OCI-LY1 (cell line): ENCODE results near the gene CHMP1A.

Experiments
- H2AFZ ChIP-seq: fragments of 200-600 bp; sonication (generic), shearing (Covaris generic); 2 replicates; pipeline ENCODE4 v1.6.0; 2014; ENCODE audit warnings: antibody characterized with exemption, mild to moderate bottlenecking, low read length
- H3F3A ChIP-seq: fragments of 200-600 bp; sonication (generic), shearing (Covaris generic); 2 replicates; pipeline ENCODE4 v1.6.0; 2014; ENCODE audit warnings: mild to moderate bottlenecking, antibody characterized with exemption, low read length, moderate library complexity; ENCODE audit not compliant: insufficient read depth
- H3K27ac ChIP-seq: fragments of 200-600 bp; sonication (generic); 2 replicates; pipeline ENCODE4 v1.5.1; 2014; ENCODE audit warnings: low read length, mixed run types, mild to moderate bottlenecking, low read depth; ENCODE audit not compliant: poor library complexity, severe bottlenecking
- H3K27me3 ChIP-seq: fragments of 200-600 bp; sonication (generic); 2 replicates; pipeline ENCODE4 v1.6.0; 2014; ENCODE audit warnings: antibody characterized with exemption, mild to moderate bottlenecking, low read length, moderate library complexity; ENCODE audit not compliant: insufficient read depth
- H3K36me3 ChIP-seq: fragments of 200-600 bp; sonication (generic); 2 replicates; pipeline ENCODE4 v1.6.1; 2014; ENCODE audit warnings: mild to moderate bottlenecking, antibody characterized with exemption, low read length, moderate library complexity, mixed read lengths; ENCODE audit not compliant: insufficient read depth
- H3K4me1 ChIP-seq: fragments of 200-600 bp; sonication (generic); 2 replicates; pipeline ENCODE4 v1.5.1; 2014; ENCODE audit warnings: mild to moderate bottlenecking, low read length, moderate library complexity; ENCODE audit not compliant: insufficient read depth, severe bottlenecking
- H3K4me2 ChIP-seq: fragments of 200-600 bp; sonication (generic), shearing (Covaris generic); 2 replicates; pipeline ENCODE4 v1.6.1; 2014; ENCODE audit warnings: low read length
- H3K4me3 ChIP-seq: fragments of 200-600 bp; sonication (generic); 2 replicates; pipeline ENCODE4 v1.5.1; 2014; ENCODE audit warnings: low read length, low read depth, mild to moderate bottlenecking, mixed read lengths; ENCODE audit not compliant: poor library complexity, severe bottlenecking
- H3K79me2 ChIP-seq: fragments of 200-600 bp; shearing (Covaris generic); 2 replicates; pipeline ENCODE4 v1.6.1; 2016; ENCODE audit warnings: mixed run types, low read length, mixed read lengths; ENCODE audit not compliant: insufficient read depth
- H3K9ac ChIP-seq: fragments of 200-600 bp; sonication (generic), shearing (Covaris generic); 2 replicates; pipeline ENCODE4 v1.6.1; 2014; ENCODE audit warnings: mild to moderate bottlenecking, low read length, mixed read lengths
- H3K9me2 ChIP-seq: fragments of 200-600 bp; sonication (generic), shearing (Covaris generic); 2 replicates; pipeline ENCODE4 v1.6.1; 2014; ENCODE audit warnings: low read depth, mild to moderate bottlenecking, low read length, mixed read lengths
- H3K9me3 ChIP-seq: fragments of 200-600 bp; shearing (Covaris generic); 2 replicates; pipeline ENCODE4 v1.6.1; 2014; ENCODE audit warnings: low read length, mixed read lengths
- H4K20me1 ChIP-seq: fragments of 200-600 bp; sonication (generic), shearing (Covaris generic); 2 replicates; pipeline ENCODE4 v1.6.0; 2016; ENCODE audit warnings: mild to moderate bottlenecking, low read length; ENCODE audit not compliant: insufficient read depth
- EZH2 ChIP-seq: fragments of 200-600 bp; sonication (generic), shearing (Covaris generic); IDR thresholded peaks from 2 replicates; pipeline ENCODE4 v1.8.0; 2017; ENCODE audit warnings: borderline replicate concordance, mixed run types, mild to moderate bottlenecking, antibody characterized with exemption, low read length, moderate library complexity, mixed read lengths
- TF ChIP-seq, protein P1 (sequence below): fragments of 200-600 bp; sonication (generic), shearing (Covaris generic); IDR thresholded peaks from 2 replicates; pipeline ENCODE4 v1.5.1; 2017; ENCODE audit warnings: mild to moderate bottlenecking, antibody characterized with exemption, low read length, moderate library complexity, mixed read lengths

Gene CHMP1A

DNA sequence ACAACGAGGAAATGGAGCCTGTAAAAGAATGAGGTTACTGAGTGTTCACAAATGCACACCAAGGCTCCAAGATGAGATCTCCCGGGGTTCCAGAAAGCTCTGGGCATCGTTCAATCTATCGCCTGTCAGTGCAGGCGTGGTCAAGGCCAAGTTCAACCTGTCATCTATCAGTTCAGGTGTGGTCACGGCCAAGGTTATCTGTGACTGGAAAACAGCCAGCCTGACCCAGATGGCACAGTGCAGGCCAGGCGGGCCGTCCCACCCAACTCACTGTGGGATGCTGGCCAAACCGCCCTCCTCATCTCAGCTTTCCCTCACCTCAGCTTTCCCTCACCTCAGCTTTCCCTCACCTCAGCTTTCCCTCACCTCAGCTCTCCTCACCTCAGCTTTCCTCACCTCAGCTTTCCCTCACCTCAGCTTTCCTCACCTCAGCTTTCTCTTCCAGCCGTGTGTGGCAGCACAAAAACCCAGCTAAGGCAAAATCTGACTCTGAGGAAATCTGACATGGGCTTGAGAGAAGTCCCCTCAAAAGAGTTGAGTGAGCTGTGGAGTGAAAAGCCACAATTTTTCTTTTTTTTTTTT lies 2.4 kb downstream of the CHMP1A start:
- Histone ChIP-seq H2AFZ (no peak overlapping the region), H3F3A (no peaks in the 10 kb centered on the region), H3K27me3 (no peaks in the 10 kb centered on the region), H3K36me3 (peaks cover 23% of the 10 kb centered on the region), H3K4me3 (no peak overlapping the region), H3K4me1 (peaks cover 23% of the 10 kb centered on the region), H3K4me2 (no peak overlapping the region), H3K27ac (no peak overlapping the region), H3K9me3 (no peaks in the 10 kb centered on the region), H4K20me1 (no peaks in the 10 kb centered on the region), H3K9me2 (no peaks in the 10 kb centered on the region), H3K9ac (no peak overlapping the region), H3K79me2 (peaks cover 21% of the 10 kb centered on the region)
- TF ChIP-seq EZH2: no peak
- TF ChIP-seq, protein P1, sequence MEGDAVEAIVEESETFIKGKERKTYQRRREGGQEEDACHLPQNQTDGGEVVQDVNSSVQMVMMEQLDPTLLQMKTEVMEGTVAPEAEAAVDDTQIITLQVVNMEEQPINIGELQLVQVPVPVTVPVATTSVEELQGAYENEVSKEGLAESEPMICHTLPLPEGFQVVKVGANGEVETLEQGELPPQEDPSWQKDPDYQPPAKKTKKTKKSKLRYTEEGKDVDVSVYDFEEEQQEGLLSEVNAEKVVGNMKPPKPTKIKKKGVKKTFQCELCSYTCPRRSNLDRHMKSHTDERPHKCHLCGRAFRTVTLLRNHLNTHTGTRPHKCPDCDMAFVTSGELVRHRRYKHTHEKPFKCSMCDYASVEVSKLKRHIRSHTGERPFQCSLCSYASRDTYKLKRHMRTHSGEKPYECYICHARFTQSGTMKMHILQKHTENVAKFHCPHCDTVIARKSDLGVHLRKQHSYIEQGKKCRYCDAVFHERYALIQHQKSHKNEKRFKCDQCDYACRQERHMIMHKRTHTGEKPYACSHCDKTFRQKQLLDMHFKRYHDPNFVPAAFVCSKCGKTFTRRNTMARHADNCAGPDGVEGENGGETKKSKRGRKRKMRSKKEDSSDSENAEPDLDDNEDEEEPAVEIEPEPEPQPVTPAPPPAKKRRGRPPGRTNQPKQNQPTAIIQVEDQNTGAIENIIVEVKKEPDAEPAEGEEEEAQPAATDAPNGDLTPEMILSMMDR: no peak

DNA sequence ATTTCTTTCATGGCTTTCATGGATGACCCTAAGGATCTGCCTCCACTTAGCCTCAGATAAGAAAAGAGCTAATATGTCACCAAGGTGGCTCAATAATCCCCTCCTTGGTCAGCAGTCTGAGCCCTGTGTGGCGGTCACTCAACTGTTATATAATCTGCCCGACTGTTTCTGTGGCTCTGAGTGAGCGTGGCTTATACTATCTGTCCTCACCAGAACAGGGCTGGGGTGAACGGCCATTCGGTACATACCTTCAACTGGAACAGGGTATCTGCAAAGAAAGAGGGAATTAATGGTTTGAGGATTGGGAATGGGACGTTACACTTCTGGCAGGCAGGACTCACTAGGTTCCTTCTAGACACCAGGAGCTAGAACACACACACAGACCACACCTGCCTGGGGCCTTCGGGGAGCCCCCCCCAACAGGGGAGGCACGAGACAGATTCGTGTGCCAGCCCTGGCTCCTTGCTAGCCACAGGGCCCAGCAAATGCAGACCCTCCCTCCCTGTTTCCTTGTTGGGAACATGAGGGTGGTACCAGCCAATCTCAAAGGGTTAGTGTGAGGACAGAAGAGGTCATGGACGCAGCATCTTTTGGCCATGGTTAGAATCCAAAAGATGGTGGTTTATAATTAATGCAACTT lies 3.7 kb downstream of the CHMP1A start:
- H3K27ac ChIP-seq: no peak overlapping the region
- H4K20me1 ChIP-seq: no peaks in the 10 kb centered on the region
- no peaks in the 10 kb centered on the region for H3F3A ChIP-seq
- no peaks in the 10 kb centered on the region for H3K9me2 ChIP-seq
- H3K9ac ChIP-seq: no peak overlapping the region
- H3K4me3 ChIP-seq: no peak overlapping the region
- H3K27me3 ChIP-seq: no peaks in the 10 kb centered on the region
- no peaks in the 10 kb centered on the region for H3K9me3 ChIP-seq
- H3K4me2 ChIP-seq: no peak overlapping the region
- TF ChIP-seq EZH2: no peak
- TF ChIP-seq, protein P1: no peak
- H2AFZ ChIP-seq: no peak overlapping the region
- H3K79me2 ChIP-seq: peaks cover 17% of the 10 kb centered on the region
- peaks cover 12% of the 10 kb centered on the region for H3K4me1 ChIP-seq
- peaks cover 19% of the 10 kb centered on the region for H3K36me3 ChIP-seq

DNA sequence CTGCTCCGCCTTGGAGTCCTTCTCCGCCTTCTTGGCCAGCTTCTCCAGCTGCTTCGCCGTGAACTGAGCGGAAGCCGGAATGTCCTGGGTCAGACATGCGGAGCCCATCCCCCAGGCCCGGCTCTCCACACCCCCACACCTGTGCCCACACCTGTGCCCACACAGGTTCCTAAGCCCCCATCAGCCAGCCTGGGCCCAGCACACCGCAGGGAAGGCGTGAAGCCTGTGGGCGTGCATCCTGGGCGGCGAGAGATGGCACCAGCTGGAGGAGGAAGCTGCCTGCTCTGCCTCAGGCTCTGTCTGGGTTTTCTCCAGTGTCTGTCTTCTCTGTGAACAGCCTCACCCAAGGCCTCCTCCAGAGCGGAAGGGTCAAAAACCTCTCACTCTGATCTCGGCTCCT lies 5.9 kb downstream of the CHMP1A start:
- no peaks in the 10 kb centered on the region for H4K20me1 ChIP-seq
- no peaks in the 10 kb centered on the region for H3K27me3 ChIP-seq
- no peak overlapping the region for H3K9ac ChIP-seq
- H3K9me2 ChIP-seq: no peaks in the 10 kb centered on the region
- no peak overlapping the region for H3K27ac ChIP-seq
- H3K4me3 ChIP-seq: no peak overlapping the region
- peaks cover 4% of the 10 kb centered on the region for H3K4me1 ChIP-seq
- H2AFZ ChIP-seq: no peak overlapping the region
- H3F3A ChIP-seq: no peaks in the 10 kb centered on the region
- TF ChIP-seq, protein P1: no peak
- no peak for TF ChIP-seq EZH2
- peaks cover 31% of the 10 kb centered on the region for H3K36me3 ChIP-seq
- H3K79me2 ChIP-seq: peaks cover 4% of the 10 kb centered on the region; the same call in 1 of the 2 replicates
- no peak overlapping the region for H3K4me2 ChIP-seq
- H3K9me3 ChIP-seq: no peaks in the 10 kb centered on the region
